Tibial nerve (tissue), 3 donors: Measurements from ENCODE around the gene THY1.

Experiments
- CTCF ChIP-seq, 5 experiments: fragments of 200-600 bp in 3 of 5; fragments of 450-650 bp in 2 of 5; sonication (generic) in 3 of 5; IDR thresholded peaks; one replicate each; pipeline ENCODE4 v1.5.1; 2016 to 2019; ENCODE audit warnings: antibody characterized with exemption in 5 of 5, mild to moderate bottlenecking in 3 of 5, moderate library complexity in 2 of 5
- POLR2A ChIP-seq, 2 donors: fragments of 450-650 bp; IDR thresholded peaks; one replicate each; pipeline ENCODE4 v1.6.1; 2017; ENCODE audit warnings: antibody characterized with exemption in 2 of 2, mild to moderate bottlenecking in 2 of 2, moderate library complexity in 2 of 2

GRCh38 chr11:119381181-119381988, 41.6 kb downstream of the THY1 start, which contains the start of gene USP2:
- TF ChIP-seq POLR2A (IDR thresholded peaks at IDR 0.05), result peak; percentile 57 to 88
- peak; percentile 77 to 99 (median 98) for TF ChIP-seq CTCF (IDR thresholded peaks at IDR 0.05)
